Measurements from ENCODE around the gene SLFN13.
"Not testable (repeated sequence)": the region's sequence is repeated elsewhere in the genome, so short reads cannot be mapped to it uniquely, and the experiment has no call there.

SLFN13 gene

DNA sequence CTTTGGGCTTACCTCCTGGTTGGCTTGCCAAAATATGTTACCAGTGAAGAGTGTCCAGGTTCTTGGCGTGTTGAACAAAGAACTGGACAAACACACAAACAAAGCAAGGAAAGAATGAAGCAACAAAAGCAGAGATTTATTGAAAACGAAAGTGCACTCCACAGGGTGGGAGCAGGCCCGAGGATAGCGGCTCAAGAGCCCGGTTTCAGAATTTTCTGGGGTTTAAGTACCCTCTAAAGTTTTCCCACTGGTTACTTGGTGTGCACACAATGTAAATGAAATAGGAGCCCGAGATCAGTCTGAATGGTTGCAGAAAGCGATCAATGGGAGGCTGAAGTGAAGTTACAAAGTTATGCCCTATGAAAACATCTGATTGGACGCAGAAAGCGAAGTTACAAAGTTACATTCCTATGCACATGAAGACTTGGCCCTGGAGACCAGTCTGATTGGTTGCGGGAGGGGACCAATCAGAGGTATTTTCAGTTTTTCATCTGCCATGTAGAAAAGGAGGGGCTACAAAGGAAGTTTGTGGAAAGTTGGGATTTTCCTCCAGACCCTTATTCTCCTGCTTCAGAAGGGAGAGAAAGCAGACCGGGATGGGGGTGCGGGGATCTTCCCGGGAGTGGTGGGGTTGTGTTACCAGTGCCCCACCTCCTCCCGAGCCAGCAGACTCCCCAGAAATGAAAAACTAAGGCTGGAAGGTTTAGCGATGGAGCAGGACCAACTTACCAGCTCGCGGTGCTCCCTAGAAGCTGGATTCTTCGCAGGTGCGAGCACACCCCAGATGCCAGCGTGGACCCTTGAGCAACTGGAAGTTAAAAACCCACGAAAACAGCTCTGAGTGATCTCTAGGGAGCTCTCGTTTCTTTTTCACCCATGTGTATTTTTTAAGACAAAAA lies 16.1 kb downstream of the SLFN13 start, which contains the start of gene SLFN12:
SLFN12 (minus strand) TSS at position 325 of the 899 bp plus-strand sequence. CDS start 9,472 bp downstream, outside the sequence.
- DNase-seq, result no peak

DNA sequence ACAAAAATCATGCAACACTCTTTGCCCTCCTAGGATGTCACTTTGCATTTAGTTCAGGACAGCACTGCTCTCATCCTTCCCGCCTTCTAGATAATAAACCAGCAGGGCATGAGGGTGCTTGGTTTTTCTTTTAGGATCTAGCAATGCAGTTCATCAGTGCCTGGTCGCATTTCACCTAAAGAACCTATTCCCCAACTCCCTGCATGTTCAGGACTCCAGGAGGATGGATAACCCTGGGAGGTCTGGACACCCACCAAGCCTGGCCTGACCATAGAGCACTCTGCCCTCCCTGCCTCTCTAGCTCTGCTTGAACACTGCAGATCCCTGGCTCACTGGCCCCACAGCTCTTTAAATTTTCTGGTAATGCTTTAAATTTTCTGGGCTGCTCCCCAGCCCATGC lies 18.9 kb downstream of the SLFN13 start:
- DNase-seq, result no peak

DNA sequence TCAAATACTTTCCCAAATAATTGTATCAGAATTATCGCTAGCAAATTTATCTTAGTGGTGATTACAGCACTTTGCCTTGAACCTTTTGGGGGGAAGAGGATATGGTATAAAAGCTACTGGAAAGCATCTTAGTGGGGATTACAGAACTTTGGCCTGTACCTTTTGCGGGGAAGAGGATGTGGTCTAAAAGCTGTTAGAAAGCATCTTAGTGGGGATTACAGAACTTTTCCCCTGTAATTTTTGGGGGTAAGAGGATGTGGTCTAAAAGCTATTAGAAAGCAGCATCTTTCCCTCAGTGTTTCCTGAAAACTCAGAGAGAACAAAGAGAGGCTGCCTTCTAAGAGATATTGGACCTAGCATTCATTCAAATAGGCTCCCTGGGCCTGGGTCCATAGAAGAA lies 20.3 kb downstream of the SLFN13 start:
- DNase-seq, result no peak

DNA sequence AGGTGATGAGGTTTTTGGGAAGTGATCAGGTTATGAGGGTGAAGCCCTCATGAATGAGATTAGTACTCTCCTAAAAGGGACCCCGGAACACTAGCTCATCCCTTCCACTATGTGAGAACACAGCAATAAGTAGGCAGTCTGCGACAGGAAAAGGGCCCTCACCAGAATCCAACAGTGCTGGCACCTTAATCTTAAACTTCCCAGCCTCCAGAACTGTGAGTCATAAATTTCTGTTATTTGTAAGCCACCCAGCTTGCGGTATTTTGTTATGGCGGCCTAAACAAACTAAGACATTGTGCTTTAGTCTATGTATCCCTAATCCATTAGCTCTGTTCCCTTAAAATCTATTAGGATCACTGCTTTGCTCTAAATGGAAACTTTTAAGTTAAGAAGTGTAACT lies 24.8 kb downstream of the SLFN13 start:
- DNase-seq, result no peak

DNA sequence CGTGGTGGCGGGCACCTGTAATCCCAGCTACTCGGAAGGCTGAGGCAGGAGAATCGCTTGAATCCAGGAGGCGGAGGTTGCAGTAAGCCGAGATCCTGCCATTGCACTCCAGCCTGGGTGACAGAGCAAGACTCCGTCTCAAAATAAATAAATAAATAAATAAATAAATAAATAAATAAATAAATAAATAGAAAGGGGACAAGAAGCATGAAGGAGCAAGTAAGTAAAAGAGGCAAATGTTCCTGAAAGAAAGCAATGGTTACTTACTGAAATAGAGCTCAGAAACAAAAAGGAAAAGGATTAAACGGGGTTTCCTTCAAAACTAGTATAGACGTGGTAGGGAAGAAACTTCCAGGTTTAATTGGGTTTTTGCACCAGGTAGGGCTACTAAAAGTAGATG lies 27.5 kb downstream of the SLFN13 start:
- DNase-seq, result not testable (repeated sequence)

DNA sequence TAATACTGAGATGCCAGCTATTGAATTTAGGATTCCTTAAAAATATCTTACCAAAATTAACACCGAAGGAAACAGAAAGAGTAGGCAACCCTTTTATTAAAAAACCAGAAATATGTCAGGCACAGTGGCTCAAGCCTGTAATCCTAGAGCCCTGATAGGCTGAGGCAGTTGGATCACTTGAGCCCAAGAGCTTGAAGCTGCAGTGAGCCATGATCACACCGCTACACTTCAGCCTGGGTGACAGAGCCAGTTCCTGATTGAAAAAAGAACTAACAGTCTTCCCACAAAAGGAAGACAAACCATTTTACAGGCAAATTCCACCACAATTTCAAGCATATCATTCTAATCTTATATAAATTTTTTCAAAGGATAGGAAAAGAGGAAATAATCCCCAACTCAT lies 31.9 kb downstream of the SLFN13 start:
- no peak for DNase-seq

DNA sequence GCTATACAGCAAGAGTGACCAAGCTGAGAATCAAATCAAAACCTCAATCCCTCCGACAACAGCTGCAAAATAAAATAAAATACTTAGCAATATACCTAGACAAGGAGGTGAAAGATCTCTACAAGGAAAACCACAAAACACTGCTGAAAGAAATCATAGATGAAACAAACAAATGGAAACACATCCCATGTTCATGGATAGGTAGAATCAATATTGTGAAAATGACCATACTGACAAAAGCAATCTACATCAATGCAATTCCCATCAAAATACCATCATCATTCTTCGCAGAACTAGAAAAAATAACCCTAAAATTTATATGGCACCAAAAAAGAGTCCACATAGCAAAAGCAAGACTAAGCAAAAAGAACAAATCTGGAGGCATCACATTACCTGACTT lies 33.9 kb downstream of the SLFN13 start:
- DNase-seq, result not testable (repeated sequence)

DNA sequence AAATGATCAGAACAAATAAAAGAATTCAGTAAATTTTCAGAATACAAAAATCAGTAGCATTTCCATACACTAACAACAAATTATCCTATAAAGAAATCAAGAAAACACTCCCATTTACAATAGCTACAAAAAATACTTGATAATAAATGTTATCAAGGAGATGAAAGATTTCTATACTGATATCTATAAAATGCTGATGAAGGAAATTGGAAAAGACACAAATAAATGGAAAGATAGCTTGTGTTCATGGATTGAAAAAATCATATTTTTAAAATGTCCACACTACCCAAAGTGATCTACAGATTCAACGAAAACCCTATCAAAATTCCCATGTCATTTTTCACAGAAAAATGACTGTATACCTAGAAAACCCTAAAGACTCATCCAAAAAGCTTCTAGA lies 34.3 kb downstream of the SLFN13 start:
- DNase-seq, result no peak

DNA sequence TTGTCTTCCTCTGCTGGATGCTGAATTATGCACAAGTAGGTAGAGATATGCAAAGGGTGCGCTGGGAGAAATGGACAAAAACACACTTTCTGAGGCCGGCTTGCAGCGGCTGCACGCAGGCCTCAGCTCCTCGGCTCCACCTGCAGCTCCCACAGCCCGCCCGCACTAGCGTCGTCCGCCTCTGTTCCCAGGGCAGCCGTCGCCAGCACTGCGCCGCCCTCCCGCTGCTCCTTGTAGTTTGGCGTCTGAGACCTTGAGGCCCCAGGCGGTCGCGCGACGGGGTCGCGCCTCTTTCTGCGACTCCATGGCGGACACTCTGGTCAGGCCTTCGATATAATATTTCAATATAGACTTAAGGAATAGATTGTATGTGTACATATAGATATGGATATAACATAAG lies 41.0 kb downstream of the SLFN13 start:
- no peak for DNase-seq

DNA sequence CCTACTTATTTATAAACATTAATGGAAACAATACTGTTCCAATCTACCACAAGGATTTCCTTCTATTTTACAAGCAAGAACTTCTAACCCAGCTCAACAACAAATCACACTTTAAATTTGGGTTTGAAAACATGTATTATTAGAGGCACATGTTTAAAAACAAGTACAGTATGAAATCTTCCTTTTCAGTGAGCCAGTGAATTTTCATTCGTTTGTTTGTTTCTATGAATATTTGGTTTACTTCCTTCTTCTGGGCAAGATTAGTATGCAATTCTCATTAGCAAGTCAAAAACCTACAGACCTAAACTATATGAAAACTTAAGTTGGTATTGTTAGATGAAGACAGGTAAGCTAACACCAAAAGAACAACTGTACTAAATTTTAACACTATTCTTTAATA lies 42.0 kb downstream of the SLFN13 start:
- DNase-seq, result no peak

DNA sequence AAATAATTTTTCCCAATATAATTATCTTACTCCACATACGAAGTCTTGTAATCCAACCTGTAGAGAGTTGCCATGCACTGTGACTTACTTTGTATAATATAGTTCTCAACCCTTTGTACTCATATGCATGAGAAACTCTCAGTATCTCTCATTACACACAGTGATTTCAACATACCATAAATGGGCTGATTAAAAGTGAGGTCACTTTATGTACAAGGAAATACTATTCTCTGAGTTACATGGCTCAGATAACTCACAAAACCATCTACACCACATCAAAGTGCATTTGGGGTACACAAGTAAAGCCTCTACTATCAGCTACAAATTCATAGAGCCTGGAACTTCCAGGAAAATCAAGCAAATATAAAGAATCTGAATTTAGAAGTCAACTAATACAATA lies 44.2 kb downstream of the SLFN13 start:
- DNase-seq, result no peak

DNA sequence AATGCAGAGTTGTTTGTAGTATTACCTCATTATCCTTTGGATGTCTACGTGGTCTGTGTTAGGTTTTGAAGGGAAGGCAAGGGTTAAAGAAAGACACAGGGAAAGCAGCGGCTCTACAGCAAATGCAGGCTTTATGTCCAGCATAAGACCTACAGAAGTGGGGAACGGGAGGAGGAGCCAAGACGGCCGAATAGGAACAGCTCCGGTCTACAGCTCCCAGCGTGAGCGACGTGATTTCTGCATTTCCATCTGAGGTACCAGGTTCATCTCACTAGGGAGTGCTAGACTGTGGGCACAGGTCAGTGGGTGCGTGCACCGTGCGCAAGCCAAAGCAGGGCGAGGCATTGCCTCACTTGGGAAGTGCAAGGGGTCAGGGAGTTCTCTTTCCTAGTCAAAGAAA lies 54.8 kb downstream of the SLFN13 start:
- not testable (repeated sequence) for DNase-seq

DNA sequence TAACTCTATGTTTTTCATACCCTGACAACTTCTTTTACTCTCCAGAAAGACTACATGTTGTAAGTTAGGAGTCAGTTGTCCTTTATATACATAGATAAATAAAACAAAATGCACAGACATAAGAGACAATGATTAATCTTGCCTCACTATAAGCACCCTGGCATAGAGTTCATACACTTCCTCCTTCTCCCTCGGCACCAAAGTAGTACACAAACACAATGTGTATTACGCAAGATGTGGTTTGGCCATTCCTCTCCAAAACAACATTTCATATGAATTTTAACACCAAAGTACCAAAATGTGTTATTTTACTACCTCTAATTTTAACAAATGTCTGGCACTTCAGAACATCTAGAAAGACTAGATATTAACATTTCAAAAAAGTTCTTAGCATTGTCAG lies 57.9 kb downstream of the SLFN13 start:
- DNase-seq, result no peak

DNA sequence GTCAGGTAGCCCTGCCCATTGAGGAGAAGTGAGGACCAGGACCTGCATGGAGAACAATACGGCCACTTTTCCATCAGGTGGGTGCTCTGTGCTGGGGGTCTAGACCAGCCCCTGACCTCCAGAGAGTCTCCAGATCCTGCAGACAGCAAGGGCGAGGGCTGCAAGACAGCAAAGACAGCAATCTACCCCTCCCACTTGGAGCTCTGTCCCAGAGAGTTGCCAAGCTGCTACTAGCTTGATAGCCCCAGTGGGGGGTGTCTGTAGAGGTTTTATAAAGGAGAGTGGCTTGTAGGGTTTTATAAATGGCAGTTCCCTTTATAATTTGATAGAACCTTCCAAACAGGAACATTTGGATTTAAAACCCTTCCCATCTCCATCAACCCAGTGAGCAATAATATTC lies 58.4 kb downstream of the SLFN13 start:
- DNase-seq, result no peak

DNA sequence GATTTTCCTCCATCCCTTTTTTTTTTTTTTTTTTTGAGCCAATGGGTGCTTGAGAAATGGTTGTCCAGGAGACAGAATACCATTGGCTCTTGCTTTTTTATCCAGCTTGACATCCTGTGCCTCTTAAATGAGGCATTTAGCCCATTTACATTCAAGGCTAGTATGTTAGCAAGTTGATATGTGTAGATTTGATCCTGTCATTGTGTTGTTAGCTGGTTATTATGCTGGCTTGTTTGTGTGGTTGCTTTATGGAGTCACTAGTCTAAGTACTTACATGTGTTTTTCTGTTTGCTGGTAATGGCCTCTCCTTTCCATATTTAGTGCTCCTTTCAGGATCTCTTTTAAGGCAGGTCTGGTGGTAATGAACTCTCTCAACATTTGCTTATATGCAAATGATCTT lies 61.1 kb downstream of the SLFN13 start:
- DNase-seq, result no peak

Data from NCI-H446 (cell line).